ENCODE data around the gene RPL34. TPM values are rescaled to one million over a fixed set of nuclear protein-coding genes. Genes with fewer than 3 reads are reported as not detected.

The RPL34 gene
- total RNA-seq, 2 donors from 2014 or later, result 413 to 442 TPM

DNA sequence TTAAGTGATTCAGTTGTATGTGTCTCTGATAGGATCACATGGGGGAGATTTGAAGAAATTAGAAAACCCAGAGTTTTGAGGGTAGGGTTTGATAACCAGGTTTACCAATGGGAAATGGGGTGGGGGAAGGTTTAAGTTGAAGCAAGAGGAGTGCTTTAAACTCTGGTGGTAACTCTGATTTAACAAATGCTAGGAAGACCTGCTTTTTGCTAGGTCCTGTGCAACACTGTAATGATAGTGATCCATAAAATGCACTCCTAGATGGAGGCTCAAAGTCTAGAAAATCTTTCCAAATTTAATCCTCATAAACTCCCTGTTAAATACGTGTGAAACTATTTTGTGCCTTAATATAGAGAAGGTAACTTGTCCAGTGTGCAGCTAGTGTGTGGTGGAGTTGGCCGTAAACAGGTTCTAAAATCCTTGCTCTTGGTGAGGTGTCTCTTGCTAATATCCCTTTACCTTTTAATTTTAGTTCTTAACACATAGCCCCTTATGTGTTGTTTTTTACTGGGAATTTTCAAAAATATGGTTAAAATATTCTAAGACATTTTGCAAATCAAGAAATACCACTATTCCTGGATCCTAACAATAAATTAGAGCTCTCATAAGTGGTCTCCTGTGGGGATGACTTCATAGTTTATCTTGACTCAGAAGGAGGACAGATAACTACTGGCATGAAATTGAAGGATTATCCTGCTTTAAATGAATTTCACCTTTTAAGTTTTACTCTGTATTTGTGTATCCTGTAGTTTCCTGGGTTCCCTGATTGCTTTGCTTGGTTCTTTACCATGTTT is 4.1 kb downstream of the RPL34 start:
- TF ChIP-seq, protein P1, sequence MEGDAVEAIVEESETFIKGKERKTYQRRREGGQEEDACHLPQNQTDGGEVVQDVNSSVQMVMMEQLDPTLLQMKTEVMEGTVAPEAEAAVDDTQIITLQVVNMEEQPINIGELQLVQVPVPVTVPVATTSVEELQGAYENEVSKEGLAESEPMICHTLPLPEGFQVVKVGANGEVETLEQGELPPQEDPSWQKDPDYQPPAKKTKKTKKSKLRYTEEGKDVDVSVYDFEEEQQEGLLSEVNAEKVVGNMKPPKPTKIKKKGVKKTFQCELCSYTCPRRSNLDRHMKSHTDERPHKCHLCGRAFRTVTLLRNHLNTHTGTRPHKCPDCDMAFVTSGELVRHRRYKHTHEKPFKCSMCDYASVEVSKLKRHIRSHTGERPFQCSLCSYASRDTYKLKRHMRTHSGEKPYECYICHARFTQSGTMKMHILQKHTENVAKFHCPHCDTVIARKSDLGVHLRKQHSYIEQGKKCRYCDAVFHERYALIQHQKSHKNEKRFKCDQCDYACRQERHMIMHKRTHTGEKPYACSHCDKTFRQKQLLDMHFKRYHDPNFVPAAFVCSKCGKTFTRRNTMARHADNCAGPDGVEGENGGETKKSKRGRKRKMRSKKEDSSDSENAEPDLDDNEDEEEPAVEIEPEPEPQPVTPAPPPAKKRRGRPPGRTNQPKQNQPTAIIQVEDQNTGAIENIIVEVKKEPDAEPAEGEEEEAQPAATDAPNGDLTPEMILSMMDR (IDR thresholded peaks at IDR 0.05), result no peak
- Histone ChIP-seq H3K4me3 (no peak overlapping the region), H3K4me1 (ENCODE audit: control insufficient read depth in 1 of 2, low read depth in 2 of 2) (peaks cover 8 to 17% of the 10 kb centered on the region in 2 donors), H3K9me3 (no peaks in the 10 kb centered on the region), H3K36me3 (peaks cover 41% of the 10 kb centered on the region), H3K27me3 (replicated peaks; ENCODE audit: insufficient read depth) (no peaks in the 10 kb centered on the region), H3K27ac (no peak overlapping the region)
- DNase-seq (ENCODE audit: low spot score) (no peak), ATAC-seq (ENCODE audit: insufficient number of reproducible peaks, low FRiP score, low read depth) (no peak)

DNA sequence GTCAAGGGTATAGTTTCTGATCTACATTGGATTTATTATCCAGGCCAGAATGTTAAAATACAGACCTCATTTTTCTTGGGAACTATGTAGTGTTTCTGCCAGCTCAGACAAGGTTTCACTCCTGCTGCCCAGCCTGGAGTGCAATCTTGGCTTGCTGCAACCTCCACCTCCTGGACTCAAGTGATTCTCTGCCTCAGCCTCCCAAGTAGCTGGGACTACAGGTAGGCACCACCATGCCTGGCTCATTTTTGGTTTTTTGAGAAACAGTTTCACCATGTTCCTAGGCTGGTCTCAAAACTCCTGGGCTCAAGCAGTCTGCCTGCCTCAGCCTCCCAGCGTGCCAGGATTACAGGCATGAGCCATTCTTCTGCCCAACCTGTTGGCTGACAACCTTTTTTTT is 5.7 kb downstream of the RPL34 start:
- no peaks in the 10 kb centered on the region for H3K9me3 ChIP-seq
- ATAC-seq (ENCODE audit: insufficient number of reproducible peaks, low FRiP score, low read depth) (no peak), DNase-seq (ENCODE audit: low spot score) (no peak)
- H3K27me3 ChIP-seq (replicated peaks; ENCODE audit: insufficient read depth), result no peaks in the 10 kb centered on the region
- H3K27ac ChIP-seq, result no peak overlapping the region
- TF ChIP-seq, protein P1 (IDR thresholded peaks at IDR 0.05), result no peak
- H3K36me3 ChIP-seq, result peaks cover 49% of the 10 kb centered on the region
- H3K4me1 ChIP-seq (ENCODE audit: control insufficient read depth in 1 of 2, low read depth in 2 of 2), result peaks cover 3 to 10% of the 10 kb centered on the region in 2 donors
- no peak overlapping the region for H3K4me3 ChIP-seq

DNA sequence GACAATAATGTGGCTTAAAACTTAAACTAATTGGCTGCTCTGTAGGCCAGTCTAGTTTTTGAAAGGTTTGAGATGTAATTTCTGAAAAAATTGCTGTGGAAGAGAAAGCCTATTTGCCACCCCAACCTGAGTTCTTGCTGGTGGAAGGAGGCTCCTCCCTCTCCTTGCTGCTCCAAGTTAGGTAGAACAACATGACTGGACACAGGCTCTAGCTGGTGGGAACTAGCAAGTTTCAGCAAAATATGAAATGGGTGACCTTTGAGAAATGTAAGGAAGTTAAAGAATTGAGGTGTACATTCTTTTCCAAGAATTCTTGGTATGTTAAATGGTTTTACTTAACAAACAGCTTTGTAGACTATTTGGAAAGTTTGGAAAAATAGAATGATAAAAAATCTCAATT is 8.0 kb downstream of the RPL34 start:
- ATAC-seq (ENCODE audit: insufficient number of reproducible peaks, low FRiP score, low read depth), result no peak
- H3K4me3 ChIP-seq, result no peak overlapping the region
- H3K9me3 ChIP-seq, result no peaks in the 10 kb centered on the region
- H3K27ac ChIP-seq, result no peak overlapping the region
- H3K27me3 ChIP-seq (replicated peaks; ENCODE audit: insufficient read depth), result no peaks in the 10 kb centered on the region
- no peaks in the 10 kb centered on the region for H3K4me1 ChIP-seq (ENCODE audit: control insufficient read depth in 1 of 2, low read depth in 2 of 2)
- no peak for DNase-seq (ENCODE audit: low spot score)
- H3K36me3 ChIP-seq, result peaks cover 38% of the 10 kb centered on the region
- TF ChIP-seq, protein P1 (IDR thresholded peaks at IDR 0.05), result no peak

DNA sequence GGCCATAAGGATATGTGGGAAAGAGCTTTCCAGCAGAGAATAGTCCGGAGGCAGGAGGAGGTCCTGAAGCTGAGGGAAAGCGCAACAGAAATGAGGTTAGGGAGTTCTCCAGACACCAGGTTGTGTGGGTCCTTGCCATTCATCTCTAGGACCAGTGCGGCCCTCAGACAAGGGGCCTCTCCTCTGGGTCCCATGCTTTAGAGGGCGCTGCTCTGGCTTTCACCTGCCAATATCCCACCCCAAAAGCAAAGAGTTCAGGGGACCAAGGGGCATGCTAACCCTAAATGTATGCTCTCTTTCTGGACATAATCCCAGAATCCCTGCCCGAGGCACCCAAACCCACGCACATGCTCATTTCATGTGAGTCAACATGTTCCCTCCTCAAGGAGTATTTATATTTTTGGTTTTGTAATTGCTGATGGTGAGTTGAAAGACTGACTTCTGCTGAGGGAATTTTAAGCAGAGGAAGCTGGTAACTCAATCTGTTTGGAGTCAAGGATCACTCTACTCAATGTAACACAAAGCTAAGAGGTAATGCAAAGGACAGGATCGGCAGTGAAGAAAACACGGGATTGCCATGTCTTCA is 14.8 kb downstream of the RPL34 start:
- ATAC-seq (ENCODE audit: insufficient number of reproducible peaks, low FRiP score, low read depth) (no peak), DNase-seq (ENCODE audit: low spot score) (no peak)
- no peaks in the 10 kb centered on the region for H3K4me1 ChIP-seq (ENCODE audit: control insufficient read depth in 1 of 2, low read depth in 2 of 2)
- no peaks in the 10 kb centered on the region for H3K27me3 ChIP-seq (replicated peaks; ENCODE audit: insufficient read depth)
- no peak overlapping the region for H3K27ac ChIP-seq
- H3K9me3 ChIP-seq, result no peaks in the 10 kb centered on the region
- H3K4me3 ChIP-seq, result no peak overlapping the region
- TF ChIP-seq, protein P1 (IDR thresholded peaks at IDR 0.05), result no peak
- peaks cover 12% of the 10 kb centered on the region for H3K36me3 ChIP-seq

DNA sequence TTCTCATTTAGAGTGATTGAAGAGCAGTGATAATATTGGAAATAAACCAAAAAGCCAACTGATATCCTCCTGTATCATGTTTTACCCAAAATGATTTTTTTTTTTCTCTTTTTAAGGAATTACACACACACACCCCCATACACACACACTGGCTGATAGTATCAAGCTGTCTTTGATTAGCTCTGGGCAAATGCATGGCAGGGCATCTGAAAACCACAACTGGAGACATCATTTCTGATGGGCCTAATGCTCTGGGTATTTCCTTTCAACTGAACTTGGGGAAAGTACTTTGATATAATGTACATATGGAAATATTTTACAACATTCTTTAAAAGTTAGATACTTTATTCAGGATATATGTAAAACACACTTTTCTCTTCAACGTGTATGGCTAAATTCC is 15.9 kb downstream of the RPL34 start:
- TF ChIP-seq, protein P1 (IDR thresholded peaks at IDR 0.05), result no peak
- Histone ChIP-seq H3K9me3 (no peaks in the 10 kb centered on the region), H3K27ac (no peak overlapping the region), H3K27me3 (replicated peaks; ENCODE audit: insufficient read depth) (no peaks in the 10 kb centered on the region), H3K4me1 (ENCODE audit: control insufficient read depth in 1 of 2, low read depth in 2 of 2) (no peaks in the 10 kb centered on the region), H3K36me3 (peaks cover 3% of the 10 kb centered on the region), H3K4me3 (no peak overlapping the region)
- DNase-seq (ENCODE audit: low spot score) (no peak), ATAC-seq (ENCODE audit: insufficient number of reproducible peaks, low FRiP score, low read depth) (no peak)
